Limb (tissue), 2 donors: ENCODE results near the gene SYT17.
"Not testable (repeated sequence)": the region's sequence is repeated elsewhere in the genome, so short reads cannot be mapped to it uniquely, and the experiment has no call there.

Experiments used
- DNase-seq, 2 donors: peaks; one replicate each; pipeline ENCODE4 v3.0.0-alpha.2; 2016; ENCODE audit errors: extremely low spot score in 2 of 2

The SYT17 gene

GRCh38 chr16:19173649-19174383 lies 5.8 kb downstream of the SYT17 start:
- DNase-seq: no peak

- no peak for DNase-seq
Measured at GRCh38 chr16:19174478-19174877, 6.4 kb downstream of the SYT17 start.

GRCh38 chr16:19175492-19176262 lies 7.6 kb downstream of the SYT17 start:
- no peak for DNase-seq

- no peak for DNase-seq
Measured at GRCh38 chr16:19177111-19177739, 9.2 kb downstream of the SYT17 start.

- DNase-seq: peak in 1 of 2 donors; percentile 44
Measured at GRCh38 chr16:19179546-19180490, 11.8 kb downstream of the SYT17 start.

GRCh38 chr16:19180741-19181140 lies 12.7 kb downstream of the SYT17 start:
- DNase-seq: no peak

- no peak for DNase-seq
Measured at GRCh38 chr16:19182481-19182880, 14.4 kb downstream of the SYT17 start.

- no peak for DNase-seq
Measured at GRCh38 chr16:19183187-19183586, 15.1 kb downstream of the SYT17 start.

GRCh38 chr16:19184823-19185509 lies 16.9 kb downstream of the SYT17 start:
- no peak for DNase-seq

- DNase-seq: no peak
Measured at GRCh38 chr16:19185510-19185851, 17.4 kb downstream of the SYT17 start.

- DNase-seq: no peak
Measured at GRCh38 chr16:19186408-19186807, 18.4 kb downstream of the SYT17 start.

GRCh38 chr16:19187961-19188360 lies 19.9 kb downstream of the SYT17 start:
- not testable (repeated sequence) for DNase-seq

- no peak for DNase-seq
Measured at GRCh38 chr16:19188406-19188805, 20.4 kb downstream of the SYT17 start.

GRCh38 chr16:19192865-19193264 lies 24.8 kb downstream of the SYT17 start:
- DNase-seq: no peak

GRCh38 chr16:19196871-19197270 lies 28.8 kb downstream of the SYT17 start:
- no peak for DNase-seq

- DNase-seq: no peak
Measured at GRCh38 chr16:19203374-19203966, 35.4 kb downstream of the SYT17 start.

GRCh38 chr16:19210280-19210924 lies 42.4 kb downstream of the SYT17 start:
- DNase-seq: no peak

GRCh38 chr16:19210968-19211367 lies 42.9 kb downstream of the SYT17 start:
- no peak for DNase-seq

- DNase-seq: no peak
Measured at GRCh38 chr16:19212059-19212458, 44.0 kb downstream of the SYT17 start.

GRCh38 chr16:19213885-19214284 lies 45.8 kb downstream of the SYT17 start:
- no peak for DNase-seq
